Lower lobe of right lung (tissue), 2 donors: ENCODE data around the gene SEMA5A. TPM values are rescaled to one million over a fixed set of nuclear protein-coding genes. Genes with fewer than 3 reads are reported as not detected.

Experiments used
- ATAC-seq, 2 donors: fragments of 200-7000 bp; cut with Tn5 transposase; one replicate each; pipeline ENCODE4 v1.9.1; 2020 to 2022; ENCODE audit warnings: mild to moderate bottlenecking in 2 of 2, moderate library complexity in 2 of 2
- DNase-seq: peaks from one replicate; pipeline ENCODE4 v3.0.0-alpha.2; 2020
- H3K27ac ChIP-seq: fragments of 200-600 bp; one replicate; pipeline ENCODE4 v1.8.0; 2022
- H3K27me3 ChIP-seq: fragments of 200-600 bp; one replicate; pipeline ENCODE4 v1.8.0; 2022; ENCODE audit warnings: low read depth
- H3K36me3 ChIP-seq: fragments of 200-600 bp; one replicate; pipeline ENCODE4 v1.8.0; 2022; ENCODE audit warnings: mild to moderate bottlenecking
- H3K4me1 ChIP-seq: fragments of 200-600 bp; one replicate; pipeline ENCODE4 v1.8.0; 2022
- H3K4me3 ChIP-seq: fragments of 200-600 bp; one replicate; pipeline ENCODE4 v1.8.0; 2022; ENCODE audit warnings: mild to moderate bottlenecking
- H3K9me3 ChIP-seq: fragments of 200-600 bp; one replicate; pipeline ENCODE4 v1.8.0; 2022
- intact Hi-C: fragments of 100-400 bp; cut with DNase I; formaldehyde crosslinking; loops from one replicate; pipeline ENCODE4 v1.11.0; 2022
- total RNA-seq: library from RNA; stranded (reverse); fragmentation: NEBNext Ultra II Directional; extraction: Animal tissue kit (Norgen Biotek cat#: 25700); gene quantifications from one replicate; pipeline ENCODE4 v1.2.1, GENCODE V29; 2021
- TF ChIP-seq, protein P1 (sequence below): fragments of 200-600 bp; IDR thresholded peaks from one replicate; pipeline ENCODE4 v1.8.0; 2022; ENCODE audit warnings: antibody characterized with exemption, mild to moderate bottlenecking
- donor health status: DM: no; HTN: yes; CAD: no; lungs with severe emphysema.

The SEMA5A gene
- total RNA-seq, 1 donor from 2014 or later: 29.3 TPM

DNA sequence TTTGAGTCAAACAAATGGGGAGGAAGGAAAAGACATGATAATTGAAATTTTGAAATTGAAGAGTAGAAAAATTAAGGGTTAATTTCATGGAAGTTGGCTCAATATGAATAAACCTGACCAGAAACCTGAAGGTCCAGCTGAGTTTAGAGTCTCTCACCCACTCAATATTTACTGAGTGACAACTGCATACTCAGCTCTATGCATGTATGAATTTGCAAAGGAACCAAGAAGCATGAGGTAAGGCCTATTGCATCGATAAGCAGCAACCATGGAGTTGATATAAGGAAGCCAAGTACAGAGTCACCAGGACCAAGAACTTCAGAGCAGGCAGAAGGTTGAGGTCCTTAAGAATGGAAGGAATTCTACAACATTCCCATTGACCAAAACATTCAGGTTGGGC lies 163.4 kb downstream of the SEMA5A start:
- DNase-seq (no peak), ATAC-seq (no peak)
- Histone ChIP-seq H3K4me3 (no peak overlapping the region), H3K27me3 (no peaks in the 10 kb centered on the region), H3K9me3 (no peaks in the 10 kb centered on the region), H3K36me3 (no peaks in the 10 kb centered on the region), H3K4me1 (no peaks in the 10 kb centered on the region), H3K27ac (no peak overlapping the region)
- TF ChIP-seq, protein P1, sequence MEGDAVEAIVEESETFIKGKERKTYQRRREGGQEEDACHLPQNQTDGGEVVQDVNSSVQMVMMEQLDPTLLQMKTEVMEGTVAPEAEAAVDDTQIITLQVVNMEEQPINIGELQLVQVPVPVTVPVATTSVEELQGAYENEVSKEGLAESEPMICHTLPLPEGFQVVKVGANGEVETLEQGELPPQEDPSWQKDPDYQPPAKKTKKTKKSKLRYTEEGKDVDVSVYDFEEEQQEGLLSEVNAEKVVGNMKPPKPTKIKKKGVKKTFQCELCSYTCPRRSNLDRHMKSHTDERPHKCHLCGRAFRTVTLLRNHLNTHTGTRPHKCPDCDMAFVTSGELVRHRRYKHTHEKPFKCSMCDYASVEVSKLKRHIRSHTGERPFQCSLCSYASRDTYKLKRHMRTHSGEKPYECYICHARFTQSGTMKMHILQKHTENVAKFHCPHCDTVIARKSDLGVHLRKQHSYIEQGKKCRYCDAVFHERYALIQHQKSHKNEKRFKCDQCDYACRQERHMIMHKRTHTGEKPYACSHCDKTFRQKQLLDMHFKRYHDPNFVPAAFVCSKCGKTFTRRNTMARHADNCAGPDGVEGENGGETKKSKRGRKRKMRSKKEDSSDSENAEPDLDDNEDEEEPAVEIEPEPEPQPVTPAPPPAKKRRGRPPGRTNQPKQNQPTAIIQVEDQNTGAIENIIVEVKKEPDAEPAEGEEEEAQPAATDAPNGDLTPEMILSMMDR: no peak
- intact Hi-C loops: no loop called here

DNA sequence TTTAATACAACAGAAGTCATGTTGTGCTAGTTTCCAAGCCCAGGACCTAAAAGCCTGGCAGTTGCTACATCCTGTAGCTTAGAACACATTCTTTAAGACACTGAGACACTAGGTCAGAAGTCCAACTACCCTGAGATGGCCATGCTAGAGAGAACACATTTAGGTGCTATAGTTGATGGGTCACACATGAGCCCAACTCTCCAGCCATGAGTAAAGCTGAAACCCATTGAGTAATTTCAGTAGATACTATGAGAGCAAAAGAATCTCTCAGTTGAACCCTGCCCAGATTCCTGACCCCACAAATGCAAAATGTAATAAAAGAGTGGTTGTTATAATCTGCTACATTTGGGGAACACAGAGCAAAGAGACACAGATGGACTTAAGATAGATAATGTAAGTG lies 164.4 kb downstream of the SEMA5A start:
- H3K9me3 ChIP-seq: no peaks in the 10 kb centered on the region
- ATAC-seq (no peak), DNase-seq (no peak)
- no peak overlapping the region for H3K27ac ChIP-seq
- no peaks in the 10 kb centered on the region for H3K27me3 ChIP-seq
- no peaks in the 10 kb centered on the region for H3K36me3 ChIP-seq
- TF ChIP-seq, protein P1: no peak
- intact Hi-C loops: no loop called here
- H3K4me3 ChIP-seq: no peak overlapping the region
- H3K4me1 ChIP-seq: no peaks in the 10 kb centered on the region

DNA sequence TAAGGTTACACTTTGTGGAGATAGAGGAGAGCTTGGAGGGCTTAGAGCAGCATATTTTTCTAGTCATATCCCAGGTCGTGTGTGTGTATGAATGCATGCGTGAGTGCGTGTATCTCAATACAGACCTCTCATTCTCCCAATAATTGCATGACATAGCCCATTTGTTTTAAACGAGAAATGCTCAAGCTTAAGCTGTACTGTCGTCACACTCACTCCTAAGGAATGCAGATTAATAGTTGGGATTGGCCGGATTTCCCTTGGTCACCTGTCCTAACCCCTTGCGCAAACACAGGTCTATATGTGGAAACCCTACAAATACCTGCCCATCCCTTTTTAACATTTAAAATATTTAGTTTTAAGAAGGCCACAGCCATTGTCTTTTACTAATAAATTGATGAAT lies 165.8 kb downstream of the SEMA5A start:
- TF ChIP-seq, protein P1: no peak
- Histone ChIP-seq H3K36me3 (no peaks in the 10 kb centered on the region), H3K27me3 (no peaks in the 10 kb centered on the region), H3K4me1 (no peaks in the 10 kb centered on the region), H3K9me3 (no peaks in the 10 kb centered on the region), H3K27ac (no peak overlapping the region), H3K4me3 (no peak overlapping the region)
- intact Hi-C loops: no loop called here
- DNase-seq (no peak), ATAC-seq (peak; percentile 62 to 70)

DNA sequence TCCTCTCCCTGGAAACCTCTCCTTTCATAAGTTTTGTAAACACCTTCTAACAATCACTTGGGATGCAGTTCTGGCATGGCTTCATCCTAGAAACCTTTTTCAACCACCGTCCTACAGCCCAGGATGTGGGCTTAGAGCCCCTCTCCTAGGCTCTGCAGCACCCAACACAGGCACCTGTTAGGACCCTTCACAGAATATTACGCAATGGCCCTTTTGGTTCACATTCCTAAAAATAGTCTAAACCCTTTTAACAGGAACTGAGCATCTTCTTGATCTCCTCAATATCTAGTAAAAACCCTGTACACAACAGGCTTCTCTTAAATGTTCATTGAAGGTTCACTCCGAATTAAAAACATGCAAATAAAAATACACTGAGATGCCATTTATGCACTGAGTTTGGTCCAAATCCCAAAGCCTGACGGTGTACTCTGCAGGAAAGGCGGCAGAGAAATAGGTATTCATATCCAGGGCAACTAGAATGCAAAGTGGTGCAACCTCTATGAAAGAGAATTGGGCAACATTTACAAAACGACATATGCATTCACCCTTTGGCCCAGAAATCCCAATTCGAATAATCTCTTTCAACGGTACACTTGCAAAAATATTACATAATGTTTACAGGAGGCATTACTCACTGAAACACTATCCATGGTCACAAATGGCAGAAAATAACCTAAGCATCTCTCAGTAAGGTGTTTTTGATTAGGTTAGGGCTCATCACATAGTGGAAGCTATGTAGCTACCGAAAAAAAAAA lies 169.3 kb downstream of the SEMA5A start:
- TF ChIP-seq, protein P1: no peak
- intact Hi-C loops: no loop called here
- H3K27ac ChIP-seq: no peak overlapping the region
- H3K36me3 ChIP-seq: no peaks in the 10 kb centered on the region
- ATAC-seq (no peak), DNase-seq (no peak)
- no peaks in the 10 kb centered on the region for H3K27me3 ChIP-seq
- no peak overlapping the region for H3K4me3 ChIP-seq
- no peaks in the 10 kb centered on the region for H3K9me3 ChIP-seq
- H3K4me1 ChIP-seq: no peaks in the 10 kb centered on the region

DNA sequence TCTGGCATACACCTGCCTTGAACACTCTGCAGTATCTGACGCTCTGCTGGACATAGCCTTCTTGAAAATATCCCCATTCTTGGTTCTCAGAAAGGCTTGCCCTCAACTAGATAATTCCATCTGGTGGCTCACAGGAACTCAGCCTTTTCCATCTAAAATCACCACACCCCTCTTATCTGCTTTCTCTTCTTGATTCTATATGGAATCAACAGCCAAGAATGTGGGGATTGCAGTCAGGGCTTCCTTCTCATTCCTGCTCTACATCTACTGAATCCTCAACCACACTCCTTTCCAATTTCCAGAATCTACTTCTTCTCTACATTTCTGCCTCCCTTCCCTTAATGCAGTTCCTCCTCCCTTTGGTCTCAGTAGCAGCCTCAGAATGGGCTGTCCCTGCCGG lies 170.1 kb downstream of the SEMA5A start:
- H3K9me3 ChIP-seq: no peaks in the 10 kb centered on the region
- TF ChIP-seq, protein P1: no peak
- no peaks in the 10 kb centered on the region for H3K36me3 ChIP-seq
- no peak overlapping the region for H3K4me3 ChIP-seq
- ATAC-seq (no peak), DNase-seq (no peak)
- H3K27ac ChIP-seq: no peak overlapping the region
- no peaks in the 10 kb centered on the region for H3K4me1 ChIP-seq
- no peaks in the 10 kb centered on the region for H3K27me3 ChIP-seq
- intact Hi-C loops: no loop called here
